Sigmoid colon (tissue), 4 donors: ENCODE results near the gene SLC35F4.

Source experiments
- EP300 ChIP-seq, 4 donors: sonication (generic); formaldehyde crosslinking; IDR thresholded peaks; one replicate each; pipeline ENCODE4 v1.6.1; 2017; ENCODE audit warnings: antibody characterized with exemption in 4 of 4
- POLR2A ChIP-seq, 2 donors: fragments of 450-650 bp; IDR thresholded peaks; one replicate each; pipeline ENCODE4 v1.6.1; 2016; ENCODE audit warnings: antibody characterized with exemption in 2 of 2, mild to moderate bottlenecking in 2 of 2, moderate library complexity in 2 of 2
- POLR2AphosphoS5 ChIP-seq, 4 donors: sonication (generic); formaldehyde crosslinking; IDR thresholded peaks; one replicate each; pipeline ENCODE4 v1.6.1; 2017; ENCODE audit warnings: antibody characterized with exemption in 4 of 4
- TF ChIP-seq, protein P1 (sequence below), 4 experiments: fragments of 450-650 bp in 3 of 4; fragments of 200-600 bp in 1 of 4; IDR thresholded peaks; one replicate each; pipeline ENCODE4 v1.5.1; 2016 to 2019; ENCODE audit warnings: antibody characterized with exemption in 4 of 4, mild to moderate bottlenecking in 3 of 4, moderate library complexity in 2 of 4

- TF ChIP-seq, protein P1, sequence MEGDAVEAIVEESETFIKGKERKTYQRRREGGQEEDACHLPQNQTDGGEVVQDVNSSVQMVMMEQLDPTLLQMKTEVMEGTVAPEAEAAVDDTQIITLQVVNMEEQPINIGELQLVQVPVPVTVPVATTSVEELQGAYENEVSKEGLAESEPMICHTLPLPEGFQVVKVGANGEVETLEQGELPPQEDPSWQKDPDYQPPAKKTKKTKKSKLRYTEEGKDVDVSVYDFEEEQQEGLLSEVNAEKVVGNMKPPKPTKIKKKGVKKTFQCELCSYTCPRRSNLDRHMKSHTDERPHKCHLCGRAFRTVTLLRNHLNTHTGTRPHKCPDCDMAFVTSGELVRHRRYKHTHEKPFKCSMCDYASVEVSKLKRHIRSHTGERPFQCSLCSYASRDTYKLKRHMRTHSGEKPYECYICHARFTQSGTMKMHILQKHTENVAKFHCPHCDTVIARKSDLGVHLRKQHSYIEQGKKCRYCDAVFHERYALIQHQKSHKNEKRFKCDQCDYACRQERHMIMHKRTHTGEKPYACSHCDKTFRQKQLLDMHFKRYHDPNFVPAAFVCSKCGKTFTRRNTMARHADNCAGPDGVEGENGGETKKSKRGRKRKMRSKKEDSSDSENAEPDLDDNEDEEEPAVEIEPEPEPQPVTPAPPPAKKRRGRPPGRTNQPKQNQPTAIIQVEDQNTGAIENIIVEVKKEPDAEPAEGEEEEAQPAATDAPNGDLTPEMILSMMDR (IDR thresholded peaks at IDR 0.05) = no peak
- no peak for TF ChIP-seq POLR2A (IDR thresholded peaks at IDR 0.05)
- TF ChIP-seq POLR2AphosphoS5 (IDR thresholded peaks at IDR 0.05) = no peak
- no peak for TF ChIP-seq EP300 (IDR thresholded peaks at IDR 0.05)
These were observed 17.2 kb upstream of the SLC35F4 start for GRCh38 chr14:57883061-57883460.
